ENCODE results near the gene CPEB1.
"Not testable (repeated sequence)": the region's sequence is repeated elsewhere in the genome, so short reads cannot be mapped to it uniquely, and the experiment has no call there.

The CPEB1 gene

DNA sequence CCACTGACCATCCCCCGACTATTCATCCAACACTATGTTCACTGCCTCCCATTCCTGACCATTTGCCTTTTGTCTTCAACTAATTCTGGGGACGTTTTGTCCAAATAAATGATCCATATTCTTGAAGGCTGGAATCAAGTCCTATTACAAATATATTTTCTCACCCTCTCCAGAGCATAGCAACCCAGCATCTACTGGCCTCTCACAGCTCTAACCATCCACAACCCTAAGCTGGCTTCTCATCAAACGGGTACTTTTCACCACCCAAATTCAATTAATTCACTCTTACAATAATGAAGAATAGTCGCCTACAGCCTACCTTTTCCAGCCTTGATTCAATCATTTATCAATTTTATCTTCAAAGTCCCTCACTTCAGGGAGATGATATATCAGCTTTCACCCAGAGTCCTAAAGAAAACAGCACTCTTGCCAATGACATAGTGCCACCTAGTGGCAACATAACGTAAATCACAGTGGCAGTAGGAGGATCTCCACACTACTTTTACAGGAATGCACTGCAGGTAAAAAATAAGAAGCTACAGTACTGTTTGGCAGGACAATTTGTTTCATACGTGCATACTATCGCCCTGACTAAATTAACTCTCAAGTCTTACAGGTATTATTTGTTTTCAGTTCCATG, 144.3 kb downstream of the CPEB1 start:
- peak; percentile 11 for DNase-seq

- not testable (repeated sequence) for DNase-seq
Observed at GRCh38 chr15:82500772-82501171, 146.4 kb downstream of the CPEB1 start.

DNA sequence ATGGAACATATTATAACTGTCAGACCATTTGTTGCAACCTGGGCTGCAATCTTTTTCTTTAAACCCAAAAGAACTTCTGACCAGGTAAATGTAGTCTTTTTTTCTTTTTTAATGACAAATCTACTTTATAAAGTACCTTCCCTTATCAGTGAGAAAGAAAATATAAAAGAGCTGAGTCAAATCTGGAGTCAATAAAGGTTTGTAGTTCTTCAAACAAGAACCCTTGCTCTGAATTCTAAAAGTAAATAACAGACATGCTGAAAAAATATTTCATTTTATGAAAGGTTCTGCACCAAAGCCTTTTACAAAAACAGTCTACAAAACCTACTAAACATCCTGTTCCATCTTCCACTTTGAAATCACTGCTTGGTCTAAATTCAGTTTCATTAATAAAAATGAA, 149.2 kb downstream of the CPEB1 start:
- not testable (repeated sequence) for DNase-seq

Measured in activated naive CD4-positive, alpha-beta T cell treated with Interleukin-2 at 50 U/mL for 16 hours (primary cell).